Upper lobe of left lung (tissue), 6 donors: ENCODE measurements around the gene RAB11FIP4. TPM values are rescaled to one million over a fixed set of nuclear protein-coding genes. Genes with fewer than 3 reads are reported as not detected.
"Not testable (repeated sequence)": the region's sequence is repeated elsewhere in the genome, so short reads cannot be mapped to it uniquely, and the experiment has no call there.

ENCODE experiments used
- ATAC-seq, 2 donors: fragments of 200-7000 bp; cut with Tn5 transposase; one replicate each; pipeline ENCODE4 v1.9.1; 2022; ENCODE audit warnings: mild to moderate bottlenecking in 2 of 2, moderate library complexity in 2 of 2; ENCODE audit not compliant: low FRiP score in 2 of 2
- DNase-seq, 2 donors: peaks; one replicate each; pipeline ENCODE4 v3.0.0-alpha.2; 2019 to 2020
- H3K27ac ChIP-seq, 4 donors: fragments of 200-600 bp; sonication (generic); one replicate each; pipeline ENCODE4 v1.5.1; 2016 to 2019
- H3K27me3 ChIP-seq, 4 donors: fragments of 200-600 bp; sonication (generic); one replicate each; pipeline ENCODE4 v1.5.1; 2017 to 2019
- H3K36me3 ChIP-seq, 4 donors: fragments of 200-600 bp; sonication (generic); one replicate each; pipeline ENCODE4 v1.5.1; 2016 to 2019
- H3K4me1 ChIP-seq, 4 donors: fragments of 200-600 bp; sonication (generic); one replicate each; pipeline ENCODE4 v1.5.1; 2018 to 2019
- H3K4me3 ChIP-seq, 4 donors: fragments of 200-600 bp; sonication (generic); one replicate each; pipeline ENCODE4 v1.5.1; 2017 to 2019; ENCODE audit warnings: mild to moderate bottlenecking in 2 of 4, moderate library complexity in 1 of 4
- H3K9me3 ChIP-seq, 4 donors: fragments of 200-600 bp; sonication (generic); one replicate each; pipeline ENCODE4 v1.5.1; 2018 to 2019
- EP300 ChIP-seq, 4 donors: sonication (generic); formaldehyde crosslinking; IDR thresholded peaks; one replicate each; pipeline ENCODE4 v1.5.1; 2017; ENCODE audit warnings: antibody characterized with exemption in 4 of 4, control low read depth in 2 of 4
- POLR2A ChIP-seq, 4 donors: fragments of 450-650 bp; IDR thresholded peaks; one replicate each; pipeline ENCODE4 v1.5.1; 2016 to 2017; ENCODE audit warnings: antibody characterized with exemption in 4 of 4, mild to moderate bottlenecking in 2 of 4
- POLR2AphosphoS5 ChIP-seq, 2 donors: sonication (generic); formaldehyde crosslinking; IDR thresholded peaks; one replicate each; pipeline ENCODE4 v1.5.1; 2017; ENCODE audit warnings: antibody characterized with exemption in 2 of 2
- WGBS, 2 donors: methylation state at CpG; one replicate each; pipeline ENCODE4 v1.1.5; 2017 to 2018; 5-methylcytosine and 5-hydroxymethylcytosine counted together
- total RNA-seq, 6 donors: library from RNA; depleted of rRNA in 4 of 6; stranded (reverse); fragments of >200 nt in 4 of 6; gene quantifications; one replicate each; pipeline versions ENCODE4 v1.1.0 to v1.2.1, GENCODE V29; 2016 to 2021
- TF ChIP-seq, protein P1 (sequence below), 6 experiments: fragments of 450-650 bp in 4 of 6; fragments of 200-600 bp in 2 of 6; sonication (generic) in 2 of 6; IDR thresholded peaks; one replicate each; pipeline ENCODE4 v1.5.1; 2016 to 2019; ENCODE audit warnings: antibody characterized with exemption in 6 of 6
- donor health status: DM: no; HTN: no; CAD: no; lungs with moderate emphysema.
- donor health status: DM: no; HTN: yes; CAD: no; lungs with severe emphysema.

Gene RAB11FIP4
- total RNA-seq = 10 to 100 TPM; 15.2 to 36.1 (median 23.3) TPM

- H3K27ac ChIP-seq = no peak within 1 kb of the TSS
- no peaks in the 10 kb centered on the region for H3K36me3 ChIP-seq
- no peaks in the 10 kb centered on the region for H3K9me3 ChIP-seq
- ATAC-seq = peak in 1 of 2 donors; percentile 63
- H3K4me3 ChIP-seq = peak within 1 kb of the TSS; percentile 18 to 53 (median 44)
- H3K27me3 ChIP-seq = peaks cover 0 to 39% (median 10%) of the 10 kb centered on the region in 4 donors
- DNase-seq = peak; percentile 16 to 85
- TF ChIP-seq EP300 (IDR thresholded peaks at IDR 0.05) (no peak), POLR2A (IDR thresholded peaks at IDR 0.05) (no peak), POLR2AphosphoS5 (IDR thresholded peaks at IDR 0.05) (no peak)
- TF ChIP-seq, protein P1, sequence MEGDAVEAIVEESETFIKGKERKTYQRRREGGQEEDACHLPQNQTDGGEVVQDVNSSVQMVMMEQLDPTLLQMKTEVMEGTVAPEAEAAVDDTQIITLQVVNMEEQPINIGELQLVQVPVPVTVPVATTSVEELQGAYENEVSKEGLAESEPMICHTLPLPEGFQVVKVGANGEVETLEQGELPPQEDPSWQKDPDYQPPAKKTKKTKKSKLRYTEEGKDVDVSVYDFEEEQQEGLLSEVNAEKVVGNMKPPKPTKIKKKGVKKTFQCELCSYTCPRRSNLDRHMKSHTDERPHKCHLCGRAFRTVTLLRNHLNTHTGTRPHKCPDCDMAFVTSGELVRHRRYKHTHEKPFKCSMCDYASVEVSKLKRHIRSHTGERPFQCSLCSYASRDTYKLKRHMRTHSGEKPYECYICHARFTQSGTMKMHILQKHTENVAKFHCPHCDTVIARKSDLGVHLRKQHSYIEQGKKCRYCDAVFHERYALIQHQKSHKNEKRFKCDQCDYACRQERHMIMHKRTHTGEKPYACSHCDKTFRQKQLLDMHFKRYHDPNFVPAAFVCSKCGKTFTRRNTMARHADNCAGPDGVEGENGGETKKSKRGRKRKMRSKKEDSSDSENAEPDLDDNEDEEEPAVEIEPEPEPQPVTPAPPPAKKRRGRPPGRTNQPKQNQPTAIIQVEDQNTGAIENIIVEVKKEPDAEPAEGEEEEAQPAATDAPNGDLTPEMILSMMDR (IDR thresholded peaks at IDR 0.05) = no peak
- WGBS, 2 donors = 0% methylated on average over 4 of the region's 69 CpGs; no CpG with 5 or more reads in 1 of the 2 donors
- peaks cover 10 to 31% (median 11%) of the 10 kb centered on the region in 4 donors for H3K4me1 ChIP-seq
These were observed at the start of gene RAB11FIP4 for GRCh38 chr17:31391496-31391949. Gene RAB11FIP4 (plus strand): TSS chr17:31391675. CDS start chr17:31391853, 178 bp downstream.

- H3K4me3 ChIP-seq, H3K4me1 ChIP-seq, H3K27ac ChIP-seq, H3K9me3 ChIP-seq, H3K27me3 ChIP-seq: not testable (repeated sequence)
- peak in 1 of 2 donors; percentile 53 for ATAC-seq
- 92 to 98% methylated on average over 10 to 11 of the region's 34 CpGs for WGBS, 2 donors
- peaks cover 4 to 31% (median 6%) of the 10 kb centered on the region in 4 donors for H3K36me3 ChIP-seq
- peak in 1 of 2 donors; percentile 42 for DNase-seq
These were observed 46.2 kb upstream of the RAB11FIP4 start for GRCh38 chr17:31345191-31345747.

- no peaks in the 10 kb centered on the region for H3K4me1 ChIP-seq
- no peak overlapping the region for H3K4me3 ChIP-seq
- ATAC-seq = no peak
- TF ChIP-seq, protein P1 (IDR thresholded peaks at IDR 0.05) = no peak
- TF ChIP-seq EP300 (IDR thresholded peaks at IDR 0.05) (no peak), POLR2AphosphoS5 (IDR thresholded peaks at IDR 0.05) (no peak), POLR2A (IDR thresholded peaks at IDR 0.05) (no peak)
- no peaks in the 10 kb centered on the region for H3K9me3 ChIP-seq
- DNase-seq = no peak
- H3K27me3 ChIP-seq = no peaks in the 10 kb centered on the region
- peaks cover 5 to 44% (median 19%) of the 10 kb centered on the region in 4 donors for H3K36me3 ChIP-seq
- no peak overlapping the region for H3K27ac ChIP-seq
These were observed 42.0 kb upstream of the RAB11FIP4 start for GRCh38 chr17:31349454-31349853.

DNA sequence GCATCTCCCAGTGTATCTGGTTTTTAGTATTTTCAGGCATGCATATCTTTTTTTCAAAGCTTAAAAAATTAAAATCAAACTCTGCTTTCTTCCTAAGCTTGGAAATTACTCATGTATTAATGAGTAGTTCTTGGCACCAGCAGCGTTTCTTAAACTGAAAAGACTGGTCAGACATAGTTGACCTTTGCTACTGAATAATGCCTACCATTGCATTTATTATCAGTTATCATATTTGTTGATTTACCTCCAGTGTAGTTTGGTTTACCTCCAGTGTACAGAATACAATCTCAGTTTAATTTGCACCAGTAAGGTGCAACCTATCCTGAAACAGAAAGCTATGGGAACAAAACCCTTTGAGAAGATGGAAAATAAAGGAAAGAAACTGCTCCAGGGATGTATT lies 35.5 kb upstream of the RAB11FIP4 start:
- H3K27me3 ChIP-seq = no peaks in the 10 kb centered on the region
- no peaks in the 10 kb centered on the region for H3K4me1 ChIP-seq
- TF ChIP-seq, protein P1 (IDR thresholded peaks at IDR 0.05) = no peak
- TF ChIP-seq POLR2AphosphoS5 (IDR thresholded peaks at IDR 0.05) (no peak), POLR2A (IDR thresholded peaks at IDR 0.05) (no peak), EP300 (IDR thresholded peaks at IDR 0.05) (no peak)
- no peak for ATAC-seq
- H3K4me3 ChIP-seq = no peak overlapping the region
- WGBS, 2 donors = 78 to 81% methylated on average over 1 of the region's 1 CpG
- DNase-seq = no peak
- no peak overlapping the region for H3K27ac ChIP-seq
- H3K36me3 ChIP-seq = peaks cover 5 to 82% (median 26%) of the 10 kb centered on the region in 4 donors
- H3K9me3 ChIP-seq = no peaks in the 10 kb centered on the region

DNA sequence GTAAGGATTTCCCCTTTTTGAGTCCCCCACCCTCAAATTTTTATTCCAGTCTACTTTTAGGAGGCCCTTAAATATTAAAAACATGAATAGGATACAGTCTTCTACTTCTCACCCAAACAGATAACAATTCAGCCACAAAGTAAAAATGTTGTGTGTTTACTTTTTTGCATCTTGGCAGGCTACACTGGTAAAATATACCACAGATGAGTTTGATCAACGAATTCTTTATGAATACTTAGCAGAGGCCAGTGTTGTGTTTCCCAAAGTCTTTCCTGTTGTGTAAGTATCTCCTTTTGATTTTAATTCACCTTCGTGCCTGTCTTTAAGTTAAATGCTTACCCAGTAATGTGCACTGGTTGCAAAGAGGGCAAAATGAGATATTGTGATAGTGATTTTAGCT lies 34.4 kb upstream of the RAB11FIP4 start:
- Histone ChIP-seq H3K4me3 (no peak overlapping the region), H3K27me3 (no peaks in the 10 kb centered on the region), H3K27ac (no peak overlapping the region), H3K4me1 (no peaks in the 10 kb centered on the region), H3K36me3 (peaks cover 5 to 84% (median 22%) of the 10 kb centered on the region in 4 donors), H3K9me3 (no peaks in the 10 kb centered on the region)
- TF ChIP-seq, protein P1 (IDR thresholded peaks at IDR 0.05) = no peak
- 56 to 60% methylated on average over 2 of the region's 2 CpGs for WGBS, 2 donors
- DNase-seq (no peak), ATAC-seq (no peak)
